ENCODE measurements around the gene ARHGEF28. TPM values are rescaled to one million over a fixed set of nuclear protein-coding genes. Genes with fewer than 3 reads are reported as not detected.
A peak's percentile ranks its signal among the peaks of the same experiment; 100 is the strongest.

The ARHGEF28 gene
- total and polyA plus RNA-seq, 2 of the 13 experiments (the other 11 are each of a cell fraction or from before 2014, with no cell fraction given), result 17.4 to 34.1 TPM

- TF ChIP-seq, protein P1, sequence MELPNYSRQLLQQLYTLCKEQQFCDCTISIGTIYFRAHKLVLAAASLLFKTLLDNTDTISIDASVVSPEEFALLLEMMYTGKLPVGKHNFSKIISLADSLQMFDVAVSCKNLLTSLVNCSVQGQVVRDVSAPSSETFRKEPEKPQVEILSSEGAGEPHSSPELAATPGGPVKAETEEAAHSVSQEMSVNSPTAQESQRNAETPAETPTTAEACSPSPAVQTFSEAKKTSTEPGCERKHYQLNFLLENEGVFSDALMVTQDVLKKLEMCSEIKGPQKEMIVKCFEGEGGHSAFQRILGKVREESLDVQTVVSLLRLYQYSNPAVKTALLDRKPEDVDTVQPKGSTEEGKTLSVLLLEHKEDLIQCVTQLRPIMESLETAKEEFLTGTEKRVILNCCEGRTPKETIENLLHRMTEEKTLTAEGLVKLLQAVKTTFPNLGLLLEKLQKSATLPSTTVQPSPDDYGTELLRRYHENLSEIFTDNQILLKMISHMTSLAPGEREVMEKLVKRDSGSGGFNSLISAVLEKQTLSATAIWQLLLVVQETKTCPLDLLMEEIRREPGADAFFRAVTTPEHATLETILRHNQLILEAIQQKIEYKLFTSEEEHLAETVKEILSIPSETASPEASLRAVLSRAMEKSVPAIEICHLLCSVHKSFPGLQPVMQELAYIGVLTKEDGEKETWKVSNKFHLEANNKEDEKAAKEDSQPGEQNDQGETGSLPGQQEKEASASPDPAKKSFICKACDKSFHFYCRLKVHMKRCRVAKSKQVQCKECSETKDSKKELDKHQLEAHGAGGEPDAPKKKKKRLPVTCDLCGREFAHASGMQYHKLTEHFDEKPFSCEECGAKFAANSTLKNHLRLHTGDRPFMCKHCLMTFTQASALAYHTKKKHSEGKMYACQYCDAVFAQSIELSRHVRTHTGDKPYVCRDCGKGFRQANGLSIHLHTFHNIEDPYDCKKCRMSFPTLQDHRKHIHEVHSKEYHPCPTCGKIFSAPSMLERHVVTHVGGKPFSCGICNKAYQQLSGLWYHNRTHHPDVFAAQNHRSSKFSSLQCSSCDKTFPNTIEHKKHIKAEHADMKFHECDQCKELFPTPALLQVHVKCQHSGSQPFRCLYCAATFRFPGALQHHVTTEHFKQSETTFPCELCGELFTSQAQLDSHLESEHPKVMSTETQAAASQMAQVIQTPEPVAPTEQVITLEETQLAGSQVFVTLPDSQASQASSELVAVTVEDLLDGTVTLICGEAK (IDR thresholded peaks at IDR 0.05), result no peak
- TF ChIP-seq, protein P1 (CRISPR knock-in tag; IDR thresholded peaks at IDR 0.05), result no peak
- TF ChIP-seq SNAPC2 (CRISPR knock-in tag; IDR thresholded peaks at IDR 0.05), result no peak
Observed at GRCh38 chr5:73687357-73687756, 61.4 kb downstream of the ARHGEF28 start (continued).

DNA sequence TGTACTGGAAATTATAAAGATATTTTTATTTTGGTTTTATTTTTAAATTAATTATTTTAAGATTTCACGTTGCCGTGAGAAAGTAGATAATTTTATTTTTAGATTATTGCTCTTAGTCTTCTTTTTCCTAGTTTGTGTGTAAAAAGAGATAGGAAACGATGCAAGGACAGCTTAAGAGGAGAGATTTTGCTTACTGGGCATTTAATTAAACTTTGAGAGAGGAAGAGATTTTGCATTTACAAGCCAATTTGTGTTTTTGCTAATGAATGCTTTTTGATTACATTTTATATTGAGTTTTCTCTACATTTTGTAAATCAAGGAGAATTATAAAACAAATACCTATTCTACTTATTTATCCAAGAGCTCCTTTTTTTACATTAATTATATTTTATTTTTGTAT is 64.0 kb downstream of the ARHGEF28 start:
- BruUV-seq (replicated peaks), result no TSS peak
- intact Hi-C loops (cut with micrococcal nuclease; ENCODE audit: unreplicated experiment), result loop anchor here (5.0 kb wide), 1 partner anchor 63 kb away; the partner anchor contains the start of gene ARHGEF28
- H3K27me3 ChIP-seq (ENCODE audit: control insufficient read depth in 1 of 2, insufficient read depth in 2 of 2, low read length in 2 of 2), result no peaks in the 10 kb centered on the region
- H3K27ac ChIP-seq (ENCODE audit: extremely low read length, insufficient read depth, low read length), result no peak overlapping the region
- H3K79me2 ChIP-seq (ENCODE audit: insufficient read depth, low read length), result peaks cover 2% of the 10 kb centered on the region
- in situ Hi-C loops (cut with HindIII; ENCODE audit: extremely low pct_ligation_motif_present, low pct_unique_long_range_greater_than_20kb), result loop anchor here (10.0 kb wide), 1 partner anchor 95 kb away; no protein-coding TSS in a partner anchor
- H3K9me3 ChIP-seq (ENCODE audit: low read length), result no peaks in the 10 kb centered on the region
- ATAC-seq, result no peak
- no peak overlapping the region for H3K4me2 ChIP-seq (ENCODE audit: low read depth, low read length)
- ChIA-PET CTCF (ENCODE audit: low intra/inter-chr PET ratio, low total read pairs) (no interaction called here), POLR2A (interaction anchor here (1.2 kb wide), 1 partner anchor 12 kb away, joined by 3 read pairs; no protein-coding TSS in a partner anchor)
- H4K20me1 ChIP-seq (ENCODE audit: insufficient read depth, low read length), result no peaks in the 10 kb centered on the region
- peaks cover 27% of the 10 kb centered on the region for H3K4me1 ChIP-seq (ENCODE audit: insufficient read depth, low read length)
- no peak overlapping the region for H2AFZ ChIP-seq (ENCODE audit: low read length)
- H3K36me3 ChIP-seq (replicated peaks in 1 of 2; ENCODE audit: control insufficient read depth in 1 of 2, insufficient read depth in 2 of 2, low read length in 2 of 2), result peaks cover 2 to 3% of the 10 kb centered on the region in 2 experiments; a peak in 3 of 5 replicates
- whole genome bisulfite sequencing (ENCODE audit: low lambda C conversion rate), result 94% methylated on average over 3 of the region's 3 CpGs
- DNase-seq (ENCODE audit: low spot score), result no peak
- H3K4me3 ChIP-seq (replicated peaks in 1 of 3; ENCODE audit: insufficient read depth in 1 of 3, low read depth in 2 of 3, low read length in 3 of 3), result no peak overlapping the region
- FAIRE-seq, result no peak
- no peak overlapping the region for H3K9ac ChIP-seq (ENCODE audit: insufficient read depth, low read depth, low read length)
- TF ChIP-seq ZBTB10 (CRISPR knock-in tag; IDR thresholded peaks at IDR 0.05; ENCODE audit: borderline replicate concordance), result no peak
- peak; percentile 90 for TF ChIP-seq MAFF (IDR thresholded peaks at IDR 0.05; ENCODE audit: low read depth, low read length)
- no peak for TF ChIP-seq NCOA1 (CRISPR knock-in tag; IDR thresholded peaks at IDR 0.05)
- TF ChIP-seq ZBTB37 (CRISPR knock-in tag; IDR thresholded peaks at IDR 0.05), result no peak
- no peak for TF ChIP-seq RAD51 (IDR thresholded peaks at IDR 0.05; ENCODE audit: borderline replicate concordance)
